Measurements from ENCODE around the gene DNM3.
"Not testable (repeated sequence)": the region's sequence is repeated elsewhere in the genome, so short reads cannot be mapped to it uniquely, and the experiment has no call there.

The DNM3 gene

GRCh38 chr1:171841050-171841910 lies at the start of gene DNM3:
Gene DNM3 (plus strand): TSS chr1:171841498. CDS start chr1:171841657, 159 bp downstream.
- in situ Hi-C loops (cut with MboI; ENCODE audit: low sequenced_read_pairs): no loop called here

- in situ Hi-C loops (cut with MboI; ENCODE audit: low sequenced_read_pairs): no loop called here
These were observed 48.5 kb upstream of the DNM3 start for GRCh38 chr1:171792656-171793369.

GRCh38 chr1:171793636-171794035 lies 47.7 kb upstream of the DNM3 start:
- in situ Hi-C loops (cut with MboI; ENCODE audit: low sequenced_read_pairs): no loop called here

- in situ Hi-C loops (cut with MboI; ENCODE audit: low sequenced_read_pairs): no loop called here
These were observed 47.2 kb upstream of the DNM3 start for GRCh38 chr1:171794085-171794484.

- in situ Hi-C loops (cut with MboI; ENCODE audit: low sequenced_read_pairs): no loop called here
These were observed 44.7 kb upstream of the DNM3 start for GRCh38 chr1:171796592-171796991.

- in situ Hi-C loops (cut with MboI; ENCODE audit: low sequenced_read_pairs): no loop called here
These were observed 43.0 kb upstream of the DNM3 start for GRCh38 chr1:171798311-171798710.

GRCh38 chr1:171798765-171799164 lies 42.5 kb upstream of the DNM3 start:
- in situ Hi-C loops (cut with MboI; ENCODE audit: low sequenced_read_pairs): no loop called here

GRCh38 chr1:171799166-171799565 lies 42.1 kb upstream of the DNM3 start:
- in situ Hi-C loops (cut with MboI; ENCODE audit: low sequenced_read_pairs): no loop called here

- in situ Hi-C loops (cut with MboI; ENCODE audit: low sequenced_read_pairs): not testable (repeated sequence)
These were observed 41.6 kb upstream of the DNM3 start for GRCh38 chr1:171799698-171800097.

GRCh38 chr1:171800342-171800741 lies 41.0 kb upstream of the DNM3 start:
- in situ Hi-C loops (cut with MboI; ENCODE audit: low sequenced_read_pairs): no loop called here

GRCh38 chr1:171800851-171801250 lies 40.4 kb upstream of the DNM3 start:
- in situ Hi-C loops (cut with MboI; ENCODE audit: low sequenced_read_pairs): no loop called here

- in situ Hi-C loops (cut with MboI; ENCODE audit: low sequenced_read_pairs): no loop called here
These were observed 39.8 kb upstream of the DNM3 start for GRCh38 chr1:171801487-171801891.

GRCh38 chr1:171802207-171802606 lies 39.1 kb upstream of the DNM3 start:
- in situ Hi-C loops (cut with MboI; ENCODE audit: low sequenced_read_pairs): no loop called here

GRCh38 chr1:171803045-171803444 lies 38.3 kb upstream of the DNM3 start:
- in situ Hi-C loops (cut with MboI; ENCODE audit: low sequenced_read_pairs): no loop called here

- in situ Hi-C loops (cut with MboI; ENCODE audit: low sequenced_read_pairs): no loop called here
These were observed 37.8 kb upstream of the DNM3 start for GRCh38 chr1:171803461-171804022.

GRCh38 chr1:171805395-171806115 lies 35.7 kb upstream of the DNM3 start:
- in situ Hi-C loops (cut with MboI; ENCODE audit: low sequenced_read_pairs): no loop called here

- in situ Hi-C loops (cut with MboI; ENCODE audit: low sequenced_read_pairs): no loop called here
These were observed 33.7 kb upstream of the DNM3 start for GRCh38 chr1:171807556-171807955.

- in situ Hi-C loops (cut with MboI; ENCODE audit: low sequenced_read_pairs): no loop called here
These were observed 31.5 kb upstream of the DNM3 start for GRCh38 chr1:171809834-171810233.

GRCh38 chr1:171811672-171812071 lies 29.6 kb upstream of the DNM3 start:
- in situ Hi-C loops (cut with MboI; ENCODE audit: low sequenced_read_pairs): no loop called here

- in situ Hi-C loops (cut with MboI; ENCODE audit: low sequenced_read_pairs): no loop called here
These were observed 26.6 kb upstream of the DNM3 start for GRCh38 chr1:171814692-171815091.

- in situ Hi-C loops (cut with MboI; ENCODE audit: low sequenced_read_pairs): no loop called here
These were observed 24.9 kb upstream of the DNM3 start for GRCh38 chr1:171816300-171816901.
